Measurements from ENCODE around the gene SHB. TPM values are rescaled to one million over a fixed set of nuclear protein-coding genes. Genes with fewer than 3 reads are reported as not detected.

The SHB gene
- total and polyA plus RNA-seq, 2 of the 13 experiments (the other 11 are each of a cell fraction or from before 2014, with no cell fraction given): 19.4 to 20.7 TPM

GRCh38 chr9:38039907-38040682 lies 28.9 kb downstream of the SHB start:
- FAIRE-seq: no peak
- no peak overlapping the region for H3K4me3 ChIP-seq (replicated peaks in 1 of 3; ENCODE audit: insufficient read depth in 1 of 3, low read depth in 2 of 3, low read length in 3 of 3)
- 91% methylated on average over 16 of the region's 21 CpGs for WGBS (ENCODE audit: low lambda C conversion rate)
- peaks cover 98% of the 10 kb centered on the region for H3K79me2 ChIP-seq (ENCODE audit: insufficient read depth, low read length)
- H3K36me3 ChIP-seq (replicated peaks in 1 of 2; ENCODE audit: control insufficient read depth in 1 of 2, insufficient read depth in 2 of 2, low read length in 2 of 2): peaks cover 8 to 49% of the 10 kb centered on the region in 2 experiments
- no TSS peak for BruUV-seq (replicated peaks)
- TF ChIP-seq ZNF687 (CRISPR knock-in tag; IDR thresholded peaks at IDR 0.05) (peak; percentile 41; the same call in 1 of the 2 replicates), ZC3H4 (CRISPR knock-in tag; IDR thresholded peaks at IDR 0.05; ENCODE audit: borderline replicate concordance) (no peak)
- peaks cover 94% of the 10 kb centered on the region for H3K4me1 ChIP-seq (ENCODE audit: insufficient read depth, low read length)
- H3K9ac ChIP-seq (ENCODE audit: insufficient read depth, low read depth, low read length): no peak overlapping the region
- intact Hi-C loops (cut with micrococcal nuclease; ENCODE audit: unreplicated experiment): loop anchor here (10.0 kb wide), 1 partner anchor 395 kb away; no protein-coding TSS in a partner anchor
- ChIA-PET CTCF (ENCODE audit: low intra/inter-chr PET ratio, low total read pairs) (no interaction called here), POLR2A (interaction anchor here (1.5 kb wide), 1 partner anchor 32 kb away, joined by 4 read pairs; no protein-coding TSS in a partner anchor)
- H3K9me3 ChIP-seq (ENCODE audit: low read length): no peaks in the 10 kb centered on the region
- in situ Hi-C loops (cut with HindIII; ENCODE audit: extremely low pct_ligation_motif_present, low pct_unique_long_range_greater_than_20kb): no loop called here
- H3K27me3 ChIP-seq (ENCODE audit: control insufficient read depth in 1 of 2, insufficient read depth in 2 of 2, low read length in 2 of 2): no peaks in the 10 kb centered on the region
- no peak overlapping the region for H3K4me2 ChIP-seq (ENCODE audit: low read depth, low read length)
- peaks cover 31% of the 10 kb centered on the region; the same call in 1 of the 2 replicates for H4K20me1 ChIP-seq (ENCODE audit: insufficient read depth, low read length)
- no peak overlapping the region for H3K27ac ChIP-seq (ENCODE audit: extremely low read length, insufficient read depth, low read length)
- no peak for ATAC-seq
- DNase-seq (ENCODE audit: low spot score): no peak
- H2AFZ ChIP-seq (ENCODE audit: low read length): no peak overlapping the region

Data from HepG2 (cell line).